ENCODE results near the gene HUNK. TPM values are rescaled to one million over a fixed set of nuclear protein-coding genes. Genes with fewer than 3 reads are reported as not detected.

The HUNK gene
- total and polyA plus RNA-seq, 2 of the 8 experiments (the other 6 are each of a cell fraction or from before 2014, with no cell fraction given), result 1.9 to 10.2 TPM

DNA sequence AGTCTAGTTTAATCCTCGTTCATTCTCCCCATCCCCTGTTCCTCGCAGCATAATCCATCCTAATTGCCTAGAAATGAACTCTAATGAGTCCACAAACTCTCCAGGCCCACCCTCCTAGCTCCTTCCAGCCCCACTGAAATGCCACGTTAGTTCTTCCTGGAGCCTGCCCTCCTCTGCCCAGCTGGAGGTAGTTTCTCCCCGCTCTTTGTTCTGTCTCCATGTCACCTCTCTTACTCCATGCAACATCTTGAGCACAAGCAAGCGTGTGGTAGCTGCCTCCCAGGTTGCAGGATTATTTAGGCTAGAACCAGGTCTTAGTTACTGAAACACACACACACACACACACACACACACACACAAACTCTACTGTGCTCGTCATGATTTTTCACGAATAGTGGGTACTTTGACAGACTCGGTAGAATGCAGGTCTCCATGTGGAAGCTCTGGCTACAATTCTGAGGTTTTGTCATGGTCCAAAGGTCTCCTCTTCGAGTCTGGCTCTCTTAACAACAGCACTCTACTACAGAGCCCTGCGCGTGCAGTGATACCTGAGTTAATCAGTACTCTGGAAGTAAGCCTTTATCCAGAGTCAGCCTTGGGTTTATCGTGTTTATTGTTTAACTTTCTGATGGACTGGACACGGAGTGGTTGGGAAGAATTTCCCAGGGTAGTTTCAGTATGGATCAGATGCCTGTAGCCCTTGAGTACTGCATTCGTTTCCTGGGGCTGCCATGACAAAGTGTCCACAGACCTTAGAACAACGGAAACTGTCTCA is 27.5 kb downstream of the HUNK start (continued):
- TF ChIP-seq, protein P1, sequence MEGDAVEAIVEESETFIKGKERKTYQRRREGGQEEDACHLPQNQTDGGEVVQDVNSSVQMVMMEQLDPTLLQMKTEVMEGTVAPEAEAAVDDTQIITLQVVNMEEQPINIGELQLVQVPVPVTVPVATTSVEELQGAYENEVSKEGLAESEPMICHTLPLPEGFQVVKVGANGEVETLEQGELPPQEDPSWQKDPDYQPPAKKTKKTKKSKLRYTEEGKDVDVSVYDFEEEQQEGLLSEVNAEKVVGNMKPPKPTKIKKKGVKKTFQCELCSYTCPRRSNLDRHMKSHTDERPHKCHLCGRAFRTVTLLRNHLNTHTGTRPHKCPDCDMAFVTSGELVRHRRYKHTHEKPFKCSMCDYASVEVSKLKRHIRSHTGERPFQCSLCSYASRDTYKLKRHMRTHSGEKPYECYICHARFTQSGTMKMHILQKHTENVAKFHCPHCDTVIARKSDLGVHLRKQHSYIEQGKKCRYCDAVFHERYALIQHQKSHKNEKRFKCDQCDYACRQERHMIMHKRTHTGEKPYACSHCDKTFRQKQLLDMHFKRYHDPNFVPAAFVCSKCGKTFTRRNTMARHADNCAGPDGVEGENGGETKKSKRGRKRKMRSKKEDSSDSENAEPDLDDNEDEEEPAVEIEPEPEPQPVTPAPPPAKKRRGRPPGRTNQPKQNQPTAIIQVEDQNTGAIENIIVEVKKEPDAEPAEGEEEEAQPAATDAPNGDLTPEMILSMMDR (IDR thresholded peaks at IDR 0.05; ENCODE audit: control extremely low read depth in 1 of 3, insufficient read depth in 1 of 3, low read depth in 1 of 3, low read length in 3 of 3), result no peak
- TF ChIP-seq SP4 (IDR thresholded peaks at IDR 0.05; ENCODE audit: low read length), result no peak
- no peak for TF ChIP-seq RFX5 (IDR thresholded peaks at IDR 0.05; ENCODE audit: borderline replicate concordance, low read depth, low read length)
- no peak for TF ChIP-seq RBBP5 (IDR thresholded peaks at IDR 0.05; ENCODE audit: borderline replicate concordance, low read depth, low read length)
- no peak for TF ChIP-seq NRF1 (IDR thresholded peaks at IDR 0.05; ENCODE audit: low read depth, low read length)
- TF ChIP-seq BRCA1 (IDR thresholded peaks at IDR 0.05; ENCODE audit: low read depth, low read length), result no peak
- no peak for TF ChIP-seq CEBPB (IDR thresholded peaks at IDR 0.05; ENCODE audit: low read depth, low read length)
- TF ChIP-seq, protein P2, sequence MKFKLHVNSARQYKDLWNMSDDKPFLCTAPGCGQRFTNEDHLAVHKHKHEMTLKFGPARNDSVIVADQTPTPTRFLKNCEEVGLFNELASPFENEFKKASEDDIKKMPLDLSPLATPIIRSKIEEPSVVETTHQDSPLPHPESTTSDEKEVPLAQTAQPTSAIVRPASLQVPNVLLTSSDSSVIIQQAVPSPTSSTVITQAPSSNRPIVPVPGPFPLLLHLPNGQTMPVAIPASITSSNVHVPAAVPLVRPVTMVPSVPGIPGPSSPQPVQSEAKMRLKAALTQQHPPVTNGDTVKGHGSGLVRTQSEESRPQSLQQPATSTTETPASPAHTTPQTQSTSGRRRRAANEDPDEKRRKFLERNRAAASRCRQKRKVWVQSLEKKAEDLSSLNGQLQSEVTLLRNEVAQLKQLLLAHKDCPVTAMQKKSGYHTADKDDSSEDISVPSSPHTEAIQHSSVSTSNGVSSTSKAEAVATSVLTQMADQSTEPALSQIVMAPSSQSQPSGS (IDR thresholded peaks at IDR 0.05; ENCODE audit: low read length), result no peak
